ENCODE measurements around the gene ATG4A. TPM values are rescaled to one million over a fixed set of nuclear protein-coding genes. Genes with fewer than 3 reads are reported as not detected.

Gene ATG4A
- polyA plus RNA-seq, 1 donor from 2014 or later = 25.1 TPM

GRCh38 chrX:108169768-108170167 lies 78.2 kb downstream of the ATG4A start:
- H3K27me3 Mint-ChIP-seq = peaks cover 3% of the 10 kb centered on the region
- H3K4me3 Mint-ChIP-seq = no peak overlapping the region
- no peaks in the 10 kb centered on the region for H3K36me3 Mint-ChIP-seq
- peaks cover 0 to 2% (median 0%) of the 10 kb centered on the region in 3 donors for H3K9me3 Mint-ChIP-seq
- H3K4me1 Mint-ChIP-seq = peaks cover 0 to 5% (median 0%) of the 10 kb centered on the region in 3 donors
- no peak overlapping the region for H3K27ac Mint-ChIP-seq

GRCh38 chrX:108171671-108172070 lies 80.1 kb downstream of the ATG4A start:
- peaks cover 0 to 5% (median 0%) of the 10 kb centered on the region in 3 donors for H3K4me1 Mint-ChIP-seq
- H3K9me3 Mint-ChIP-seq = peaks cover 0 to 2% (median 0%) of the 10 kb centered on the region in 3 donors
- H3K27me3 Mint-ChIP-seq = no peaks in the 10 kb centered on the region
- H3K27ac Mint-ChIP-seq = no peak overlapping the region
- no peak overlapping the region for H3K4me3 Mint-ChIP-seq
- H3K36me3 Mint-ChIP-seq = no peaks in the 10 kb centered on the region

DNA sequence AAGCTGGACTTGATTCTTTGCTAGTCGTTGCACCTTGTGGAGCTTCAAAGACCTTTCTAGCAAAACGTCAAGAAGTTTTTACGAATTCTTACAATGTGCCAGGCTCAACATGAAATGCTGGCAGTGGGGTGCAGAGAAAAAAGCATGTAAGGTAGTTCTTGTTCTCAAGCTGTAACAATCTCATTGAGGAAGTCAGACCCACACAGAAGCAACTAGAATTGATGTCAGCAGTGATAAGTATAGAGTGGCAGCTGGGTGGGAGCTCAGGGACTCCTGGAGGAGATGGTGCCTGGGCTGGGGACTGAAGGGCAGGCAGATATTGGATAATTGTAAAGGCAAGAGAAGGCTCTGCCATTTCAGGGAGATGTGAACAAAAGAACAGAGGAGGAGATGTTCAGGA lies 82.3 kb downstream of the ATG4A start:
- no peaks in the 10 kb centered on the region for H3K36me3 Mint-ChIP-seq
- H3K4me1 Mint-ChIP-seq = no peaks in the 10 kb centered on the region
- H3K4me3 Mint-ChIP-seq = no peak overlapping the region
- H3K9me3 Mint-ChIP-seq = peaks cover 0 to 2% (median 0%) of the 10 kb centered on the region in 3 donors
- H3K27me3 Mint-ChIP-seq = no peaks in the 10 kb centered on the region
- H3K27ac Mint-ChIP-seq = no peak overlapping the region

GRCh38 chrX:108177351-108178142 lies 86.0 kb downstream of the ATG4A start:
- H3K4me3 Mint-ChIP-seq = no peak overlapping the region
- H3K4me1 Mint-ChIP-seq = no peaks in the 10 kb centered on the region
- H3K36me3 Mint-ChIP-seq = no peaks in the 10 kb centered on the region
- H3K9me3 Mint-ChIP-seq = no peaks in the 10 kb centered on the region
- H3K27ac Mint-ChIP-seq = no peak overlapping the region
- peaks cover 2% of the 10 kb centered on the region for H3K27me3 Mint-ChIP-seq

- H3K9me3 Mint-ChIP-seq = no peaks in the 10 kb centered on the region
- no peaks in the 10 kb centered on the region for H3K4me1 Mint-ChIP-seq
- H3K36me3 Mint-ChIP-seq = no peaks in the 10 kb centered on the region
- peaks cover 6% of the 10 kb centered on the region for H3K27me3 Mint-ChIP-seq
- H3K4me3 Mint-ChIP-seq = no peak overlapping the region
- H3K27ac Mint-ChIP-seq = peak overlapping the region in 1 of 3 donors; percentile 25
Observed at GRCh38 chrX:108178143-108178498, 86.5 kb downstream of the ATG4A start.

- peaks cover 4% of the 10 kb centered on the region for H3K27me3 Mint-ChIP-seq
- H3K27ac Mint-ChIP-seq = no peak overlapping the region
- peaks cover 0 to 2% (median 0%) of the 10 kb centered on the region in 3 donors for H3K9me3 Mint-ChIP-seq
- no peaks in the 10 kb centered on the region for H3K36me3 Mint-ChIP-seq
- no peaks in the 10 kb centered on the region for H3K4me1 Mint-ChIP-seq
- no peak overlapping the region for H3K4me3 Mint-ChIP-seq
Observed at GRCh38 chrX:108186811-108187210, 95.2 kb downstream of the ATG4A start.

GRCh38 chrX:108198420-108198819 lies 106.8 kb downstream of the ATG4A start:
- Mint-ChIP-seq H3K9me3 (no peaks in the 10 kb centered on the region), H3K4me1 (no peaks in the 10 kb centered on the region), H3K4me3 (no peak overlapping the region), H3K36me3 (no peaks in the 10 kb centered on the region), H3K27me3 (peaks cover 12% of the 10 kb centered on the region), H3K27ac (no peak overlapping the region)

DNA sequence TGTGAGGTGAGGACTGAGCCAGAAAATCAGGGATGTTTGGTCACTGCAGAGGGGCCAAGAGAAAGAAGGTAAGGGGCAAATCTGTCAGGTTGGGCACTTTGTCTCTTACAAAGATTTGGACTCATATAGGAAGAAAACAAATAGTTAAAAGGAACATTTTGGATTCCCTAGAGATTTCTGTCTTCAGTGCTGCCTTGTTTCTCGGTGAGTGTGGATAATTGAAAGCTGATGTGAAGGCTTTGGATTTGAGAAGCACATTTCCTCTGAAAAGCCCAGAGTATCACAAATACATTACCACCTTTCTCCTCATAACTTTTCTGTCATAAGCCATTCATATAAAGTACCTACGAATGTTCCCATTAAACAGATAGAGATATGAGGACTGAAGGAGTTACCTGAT lies 107.5 kb downstream of the ATG4A start:
- Mint-ChIP-seq H3K27ac (peak overlapping the region in 1 of 3 donors; percentile 14), H3K9me3 (no peaks in the 10 kb centered on the region), H3K27me3 (peaks cover 15% of the 10 kb centered on the region), H3K36me3 (no peaks in the 10 kb centered on the region), H3K4me1 (no peaks in the 10 kb centered on the region), H3K4me3 (no peak overlapping the region)

GRCh38 chrX:108199691-108200090 lies 108.1 kb downstream of the ATG4A start:
- Mint-ChIP-seq H3K27me3 (peaks cover 15% of the 10 kb centered on the region), H3K36me3 (no peaks in the 10 kb centered on the region), H3K9me3 (no peaks in the 10 kb centered on the region), H3K4me3 (no peak overlapping the region), H3K27ac (no peak overlapping the region), H3K4me1 (no peaks in the 10 kb centered on the region)

DNA sequence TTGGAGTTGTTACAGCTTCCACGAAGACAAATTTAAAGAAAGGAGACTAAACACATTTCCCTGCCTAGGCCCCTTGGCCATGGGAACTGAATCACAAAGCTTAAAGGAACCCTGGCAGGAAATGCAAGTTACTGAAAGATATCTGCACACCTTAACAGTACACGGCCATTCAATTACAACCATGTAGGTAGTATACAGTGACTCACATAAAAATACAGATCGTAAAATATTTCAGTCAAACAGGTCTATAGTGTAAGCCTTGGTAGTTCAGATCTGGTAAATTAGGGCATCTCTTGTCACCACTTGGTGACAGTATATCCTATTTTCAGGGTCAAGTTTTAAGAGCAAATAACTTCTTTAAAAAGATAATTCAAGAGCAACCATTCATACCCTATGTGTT lies 112.0 kb downstream of the ATG4A start:
- no peak overlapping the region for H3K4me3 Mint-ChIP-seq

More for the DNA sequence above, 112.0 kb downstream of the ATG4A start:
- H3K9me3 Mint-ChIP-seq = no peaks in the 10 kb centered on the region
- H3K36me3 Mint-ChIP-seq = peaks cover 2% of the 10 kb centered on the region
- peaks cover 20% of the 10 kb centered on the region for H3K27me3 Mint-ChIP-seq
- no peaks in the 10 kb centered on the region for H3K4me1 Mint-ChIP-seq
- no peak overlapping the region for H3K27ac Mint-ChIP-seq

Other genes with a start within 250 kb of the ATG4A start
- gene TEX13B, start 109.4 kb upstream of the ATG4A start, polyA plus RNA-seq = not detected
- 7.7 TPM for gene VSIG1, start 46.7 kb upstream of the ATG4A start, polyA plus RNA-seq
- 50.8 TPM for gene PSMD10, start 236 bp upstream of the ATG4A start, polyA plus RNA-seq

Data from IgD-negative memory B cell (primary cell).